Measurements from ENCODE around the gene PGM1.

PGM1 gene

DNA sequence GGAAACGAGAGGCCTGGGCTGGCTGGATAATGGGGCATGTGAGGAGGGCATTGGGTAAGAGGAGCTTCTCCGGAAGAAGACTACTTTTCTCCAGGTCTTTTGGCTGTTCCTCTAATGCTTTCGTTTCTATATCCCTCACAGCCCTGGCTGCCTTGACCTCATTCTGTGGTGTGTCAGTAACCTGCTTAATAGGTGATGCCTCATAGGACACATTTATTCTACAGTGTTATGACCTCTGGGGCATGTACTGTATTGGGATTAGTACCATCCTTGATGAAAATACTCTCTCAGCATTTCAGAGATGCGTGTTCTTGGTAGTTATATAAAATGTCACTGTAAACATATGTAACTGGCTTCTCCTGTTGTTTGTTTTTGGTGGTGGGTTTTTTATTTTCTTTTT, 40.1 kb downstream of the PGM1 start:
- DNase-seq (ENCODE audit: low read depth in 2 of 2) = no peak

DNA sequence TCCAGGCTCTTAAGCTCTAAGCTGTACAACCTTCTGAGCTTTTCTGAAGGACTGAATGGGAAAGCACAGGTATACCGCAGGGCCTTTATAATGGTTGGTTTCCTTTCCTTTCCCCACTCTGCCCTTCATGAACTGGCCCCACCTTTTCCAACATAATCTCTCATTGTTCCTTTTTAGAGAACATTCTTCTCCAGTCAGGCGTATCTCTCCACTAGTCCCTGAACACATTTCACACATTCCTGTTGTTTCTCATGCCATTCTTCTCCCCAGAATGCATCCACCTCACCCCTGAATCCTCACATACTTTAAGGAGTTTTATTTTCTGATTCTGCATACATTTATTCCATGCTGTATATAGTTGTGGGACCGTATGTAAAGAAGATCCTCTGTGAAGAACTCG, 41.3 kb downstream of the PGM1 start:
- no peak for DNase-seq (ENCODE audit: low read depth in 2 of 2)

DNA sequence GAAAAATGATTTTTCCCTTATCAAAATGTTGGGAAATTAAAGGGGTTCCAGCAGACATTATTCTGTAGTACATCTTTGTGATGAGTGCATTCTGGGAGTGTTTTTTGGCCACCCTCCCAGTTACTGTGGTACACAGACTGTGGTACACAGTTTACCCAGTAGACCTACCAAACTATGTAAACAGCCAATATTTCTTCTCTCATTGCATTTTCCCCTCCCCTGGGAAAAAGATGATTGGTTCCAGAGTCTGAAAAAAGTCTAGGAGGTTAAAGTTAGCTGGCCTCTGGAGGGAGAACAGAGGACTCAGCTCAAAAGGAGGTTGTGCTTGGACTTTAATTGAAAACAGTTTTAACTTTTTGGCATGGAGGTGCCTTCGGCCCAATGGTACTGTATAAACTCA, 42.5 kb downstream of the PGM1 start:
- DNase-seq (ENCODE audit: low read depth in 2 of 2) = no peak

DNA sequence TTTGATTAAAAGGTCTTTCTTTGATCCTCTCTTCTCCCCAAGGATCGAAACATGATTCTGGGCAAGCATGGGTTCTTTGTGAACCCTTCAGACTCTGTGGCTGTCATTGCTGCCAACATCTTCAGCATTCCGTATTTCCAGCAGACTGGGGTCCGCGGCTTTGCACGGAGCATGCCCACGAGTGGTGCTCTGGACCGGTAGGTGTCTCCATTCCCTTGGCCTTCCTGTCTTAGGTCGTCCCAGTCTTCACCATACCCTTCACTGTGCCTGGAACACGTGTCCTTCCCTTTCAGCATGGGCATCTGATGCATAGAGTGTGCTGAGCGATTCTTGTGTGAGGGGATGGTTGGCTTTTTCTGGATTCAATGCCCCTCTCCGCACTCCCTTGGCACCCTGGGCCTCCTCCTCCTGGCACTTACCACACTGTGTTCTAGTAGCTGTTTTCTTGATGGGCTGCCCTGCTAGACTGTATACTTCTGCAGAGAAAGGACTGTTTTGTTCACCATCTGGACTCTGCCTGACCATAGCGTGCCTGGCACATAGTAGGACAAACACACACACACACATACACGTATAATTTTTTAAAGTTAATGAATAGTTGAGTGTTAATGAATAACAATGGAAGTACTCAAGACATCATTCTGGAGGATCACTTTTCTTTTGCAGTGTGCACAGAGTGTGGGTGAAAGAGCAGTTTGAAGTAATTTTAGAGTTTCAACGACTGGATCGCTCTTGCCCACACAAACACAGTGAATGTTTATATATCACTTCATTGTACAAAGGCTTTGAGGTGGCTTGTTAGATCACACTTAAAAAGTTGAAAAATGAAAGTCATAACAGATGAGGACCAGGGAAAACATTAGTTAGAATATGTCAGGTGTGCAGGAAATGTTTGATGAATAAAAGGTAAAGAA, 43.2 kb downstream of the PGM1 start:
- DNase-seq (ENCODE audit: low read depth in 2 of 2) = no peak

DNA sequence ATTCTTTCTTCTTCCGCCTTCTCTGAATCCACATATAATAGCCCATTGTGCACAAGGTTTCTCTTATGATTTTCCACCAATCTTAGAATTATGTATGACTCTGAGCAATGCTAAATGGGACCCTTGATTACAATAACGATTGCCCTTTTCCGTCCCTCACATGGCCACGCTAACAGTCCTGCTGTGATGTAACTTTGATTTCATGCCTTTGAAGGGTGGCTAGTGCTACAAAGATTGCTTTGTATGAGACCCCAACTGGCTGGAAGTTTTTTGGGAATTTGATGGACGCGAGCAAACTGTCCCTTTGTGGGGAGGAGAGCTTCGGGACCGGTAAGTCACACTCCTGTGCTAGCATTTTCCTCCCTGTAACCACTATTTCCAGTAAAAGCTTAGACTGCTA, 45.3 kb downstream of the PGM1 start:
- no peak for DNase-seq (ENCODE audit: low read depth in 2 of 2)

DNA sequence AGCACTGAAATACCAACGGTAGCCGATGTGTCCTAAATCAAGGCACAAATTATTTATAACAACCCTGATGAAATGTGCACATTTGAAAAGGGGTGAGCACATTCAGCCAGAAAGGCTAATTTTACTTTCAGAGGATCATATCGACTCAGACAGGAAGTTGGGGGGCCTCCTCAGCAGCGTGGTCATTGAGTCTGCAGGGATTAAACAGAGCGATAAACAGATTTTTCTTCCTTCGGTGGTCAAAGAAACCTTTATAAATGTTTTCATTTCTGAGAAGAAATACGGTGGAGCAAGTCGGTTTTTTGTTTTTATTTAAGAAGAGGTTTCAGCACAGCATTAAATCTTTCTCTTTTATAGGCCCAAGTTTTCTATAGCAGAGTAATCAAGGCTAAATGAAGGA, 45.7 kb downstream of the PGM1 start:
- no peak for DNase-seq (ENCODE audit: low read depth in 2 of 2)

DNA sequence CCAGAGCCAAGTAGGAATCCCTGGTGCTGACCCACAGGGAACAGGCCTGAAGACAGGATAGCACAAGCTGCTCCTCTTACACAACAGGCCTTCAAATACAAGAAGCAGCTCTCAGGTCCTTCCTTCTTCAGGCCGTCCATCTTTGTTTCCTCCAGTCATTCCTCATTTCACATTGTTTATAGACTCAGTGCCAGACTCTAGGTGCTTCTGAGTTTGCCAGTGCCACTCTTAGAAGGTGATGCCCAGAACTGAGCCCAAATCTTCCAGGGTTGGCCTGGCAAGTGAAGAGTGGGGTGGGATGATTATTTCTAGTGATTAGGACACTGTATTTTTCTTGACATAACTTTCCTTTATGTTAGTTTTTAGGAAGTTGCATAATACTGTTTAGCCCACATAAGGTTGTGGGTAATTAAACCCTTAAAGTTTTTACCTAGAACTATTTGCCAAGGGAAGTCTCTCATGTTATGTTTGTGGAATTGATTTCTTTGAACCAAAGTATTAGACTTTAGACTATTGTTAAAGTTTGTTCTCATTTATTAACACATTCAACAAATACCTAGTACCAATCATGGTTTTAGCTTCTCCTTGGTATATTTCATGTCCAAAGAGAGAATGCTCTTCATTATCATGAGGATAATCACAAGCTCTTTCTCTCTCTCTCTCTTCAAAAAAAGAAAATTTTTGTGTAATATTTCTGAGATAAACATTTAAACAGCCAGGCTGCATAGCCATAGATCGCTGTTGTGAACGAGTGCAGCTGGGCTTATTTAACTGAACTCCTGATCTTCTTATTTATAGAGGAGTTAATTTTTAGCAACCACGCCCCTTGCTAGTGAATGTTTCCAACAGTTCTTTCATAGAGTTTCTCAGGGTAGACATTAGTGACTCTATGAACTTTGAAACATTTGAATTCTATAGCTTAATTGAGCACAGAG, 47.7 kb downstream of the PGM1 start:
- no peak for DNase-seq (ENCODE audit: low read depth in 2 of 2)

DNA sequence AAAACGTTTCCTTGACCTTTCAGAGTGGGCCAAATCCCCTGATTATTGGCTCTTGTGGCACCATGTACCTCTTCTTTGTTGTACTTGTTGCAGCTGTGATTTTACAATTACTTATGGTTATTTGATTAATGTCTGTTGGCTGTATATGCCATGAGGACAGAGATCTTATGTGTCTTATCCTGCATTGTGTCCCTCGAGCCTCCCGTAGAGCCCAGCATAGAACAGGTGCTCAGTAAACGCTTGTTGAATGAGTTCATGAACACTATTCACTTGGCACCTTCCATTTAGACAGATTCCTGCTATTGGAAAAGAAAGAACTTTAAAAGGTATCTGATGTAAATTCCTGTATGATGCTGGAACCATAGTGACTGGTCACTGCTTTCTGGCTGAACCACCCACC, 48.4 kb downstream of the PGM1 start:
- no peak for DNase-seq (ENCODE audit: low read depth in 2 of 2)

DNA sequence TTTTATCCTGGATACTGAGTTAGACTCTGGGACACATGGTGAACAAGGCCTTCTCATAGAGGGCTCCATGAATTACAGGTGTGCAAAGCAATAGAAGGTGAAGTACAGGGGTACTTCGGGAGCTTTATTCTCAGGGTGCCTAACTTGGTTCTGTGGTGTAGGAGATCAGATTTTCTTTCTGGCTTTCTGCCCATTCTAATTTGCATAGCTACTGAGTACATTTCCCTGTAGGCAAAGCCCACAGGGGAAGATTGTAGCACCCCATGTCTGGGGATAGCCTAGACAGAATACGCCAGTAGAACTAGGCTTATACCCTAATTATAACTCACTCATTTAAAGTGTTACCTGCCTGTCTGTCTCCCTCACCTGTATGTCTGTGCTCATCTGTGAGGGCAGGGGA, 49.7 kb downstream of the PGM1 start:
- no peak for DNase-seq (ENCODE audit: low read depth in 2 of 2)

DNA sequence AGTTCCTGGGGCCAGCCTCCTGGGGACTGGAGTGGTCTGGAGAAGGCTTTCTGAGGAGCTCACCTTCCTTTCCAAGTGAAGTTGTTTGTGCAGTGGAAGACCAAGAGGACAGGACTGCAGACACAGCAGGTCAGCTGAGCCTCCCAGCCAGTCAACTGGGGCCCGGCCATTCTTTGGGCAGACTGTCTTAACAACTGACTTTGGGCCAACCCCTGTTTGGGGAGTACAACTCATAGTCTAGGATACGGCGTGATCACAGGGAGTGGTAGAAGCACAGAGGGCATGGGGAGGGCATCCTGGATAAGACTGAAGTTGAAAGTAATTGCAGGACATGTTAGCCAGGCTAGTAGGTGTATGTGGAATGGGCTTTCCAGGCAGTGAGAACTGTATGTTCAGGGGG, 50.3 kb downstream of the PGM1 start:
- no peak for DNase-seq (ENCODE audit: low read depth in 2 of 2)

DNA sequence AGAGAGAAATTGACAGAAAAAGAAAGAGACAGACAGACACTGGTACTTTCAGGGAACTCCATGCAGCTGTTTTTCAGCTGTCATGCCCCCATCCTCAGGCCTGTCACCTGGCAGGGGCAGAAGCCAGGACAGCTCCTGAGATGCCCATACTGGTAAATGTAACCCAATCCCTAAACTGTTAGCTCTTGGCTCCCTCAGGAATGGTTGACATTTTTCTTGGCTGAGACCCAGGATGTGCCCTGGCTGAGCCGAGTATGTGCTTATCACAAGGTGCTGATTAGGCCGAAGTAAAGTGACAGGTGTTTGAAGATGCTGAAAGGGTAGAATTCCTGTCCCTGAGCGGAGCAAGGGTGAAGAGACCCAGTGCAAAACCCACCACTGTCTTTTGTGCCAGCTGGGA, 50.7 kb downstream of the PGM1 start:
- no peak for DNase-seq (ENCODE audit: low read depth in 2 of 2)

DNA sequence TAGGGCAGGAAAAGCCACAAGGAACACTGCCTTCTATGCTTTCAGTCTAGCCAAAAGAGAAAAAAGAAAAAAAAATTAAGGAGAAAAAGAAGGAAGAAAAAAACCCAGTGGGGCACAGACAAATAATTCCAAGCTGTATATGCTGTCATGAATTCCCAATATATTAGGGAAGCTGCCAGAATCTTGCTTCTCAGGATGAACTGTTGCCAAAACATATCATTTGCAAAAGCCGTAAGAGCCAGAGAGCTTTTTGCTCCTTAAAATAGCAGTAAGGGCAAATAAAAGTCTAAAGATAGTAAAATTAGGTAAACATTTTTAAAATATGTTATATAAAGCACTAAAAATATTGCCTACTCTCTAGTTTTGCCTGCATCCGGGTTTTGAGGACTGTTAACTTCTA, 52.1 kb downstream of the PGM1 start:
- DNase-seq (ENCODE audit: low read depth in 2 of 2) = no peak

DNA sequence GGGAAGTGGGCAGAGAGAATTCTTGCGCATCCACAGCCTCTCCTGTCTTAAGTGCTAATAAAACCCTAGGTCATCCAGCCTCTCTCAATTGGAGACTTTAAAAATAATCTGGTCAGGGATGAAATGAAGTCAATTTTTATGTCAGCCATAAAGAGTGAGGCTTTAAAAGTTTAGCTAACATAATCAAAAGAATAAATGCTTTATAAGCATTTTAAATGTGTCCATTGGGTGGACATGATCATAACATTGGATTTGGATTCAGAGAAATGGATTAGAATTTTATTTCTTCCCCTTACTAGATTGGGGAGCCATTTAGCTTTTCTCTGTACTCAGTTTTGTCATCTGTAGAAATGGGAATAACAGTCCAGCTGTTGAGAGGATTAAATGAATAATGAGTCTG, 55.5 kb downstream of the PGM1 start:
- DNase-seq (ENCODE audit: low read depth in 2 of 2) = no peak

DNA sequence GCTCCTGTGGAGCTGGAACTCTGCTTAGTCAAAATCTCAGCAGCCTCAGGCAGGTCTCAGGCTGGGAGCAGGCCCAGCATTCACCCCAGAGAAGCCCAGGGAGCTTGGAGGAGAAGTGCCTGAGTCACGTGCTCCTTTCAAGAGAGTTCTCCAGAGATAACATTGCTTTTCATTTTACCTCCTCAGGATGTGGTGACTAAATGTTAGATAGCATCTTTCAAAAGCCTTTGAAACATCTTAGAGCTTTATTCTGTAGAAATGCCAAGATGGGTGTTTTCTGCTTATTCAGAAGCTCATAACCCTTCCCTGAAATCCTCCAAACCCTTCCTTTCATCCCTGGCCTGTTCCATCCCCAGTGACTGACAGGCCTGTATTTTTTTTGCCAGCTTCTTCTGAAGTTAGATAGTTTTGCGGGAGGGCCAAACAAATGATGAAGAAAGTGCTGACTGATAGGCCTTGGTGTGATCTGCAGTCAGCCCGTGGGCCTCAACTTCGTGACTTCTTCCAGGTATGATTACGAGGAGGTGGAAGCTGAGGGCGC, 58.0 kb downstream of the PGM1 start:
- DNase-seq (ENCODE audit: low read depth in 2 of 2) = no peak

DNA sequence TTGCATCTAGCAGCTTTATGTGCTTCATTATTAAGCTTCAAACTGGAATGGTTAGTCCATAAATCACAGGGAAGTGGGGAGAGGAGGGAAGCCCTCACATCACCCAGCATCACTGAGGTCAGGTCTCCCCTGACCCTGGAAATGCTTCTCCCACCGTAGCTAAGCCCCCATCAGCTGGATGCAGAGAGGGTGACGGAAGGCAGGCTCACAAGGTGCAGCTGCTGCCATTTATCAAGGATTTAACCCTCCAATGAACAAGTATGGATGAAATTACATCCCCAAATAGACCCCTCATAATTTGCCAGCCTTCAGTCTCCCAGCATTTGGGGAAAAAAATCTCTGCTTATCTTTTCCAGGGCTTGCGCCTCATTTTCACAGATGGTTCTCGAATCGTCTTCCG, 60.8 kb downstream of the PGM1 start:
- DNase-seq (ENCODE audit: low read depth in 2 of 2) = no peak

DNA sequence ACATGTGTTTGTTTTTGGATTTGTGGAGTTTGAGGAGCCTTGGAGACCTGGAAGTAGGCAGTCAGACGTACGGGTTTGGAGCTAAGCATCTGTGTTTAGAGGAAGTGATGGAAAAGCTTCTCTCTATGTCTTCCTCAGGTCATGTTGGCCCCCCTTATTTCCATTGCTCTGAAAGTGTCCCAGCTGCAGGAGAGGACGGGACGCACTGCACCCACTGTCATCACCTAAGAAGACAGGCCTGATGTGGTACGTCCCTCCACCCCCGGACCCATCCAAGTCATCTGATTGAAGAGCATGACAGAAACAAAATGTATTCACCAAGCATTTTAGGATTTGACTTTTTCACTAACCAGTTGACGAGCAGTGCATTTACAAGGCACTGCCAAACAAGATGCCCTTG, 66.2 kb downstream of the PGM1 start:
- no peak for DNase-seq (ENCODE audit: low read depth in 2 of 2)

DNA sequence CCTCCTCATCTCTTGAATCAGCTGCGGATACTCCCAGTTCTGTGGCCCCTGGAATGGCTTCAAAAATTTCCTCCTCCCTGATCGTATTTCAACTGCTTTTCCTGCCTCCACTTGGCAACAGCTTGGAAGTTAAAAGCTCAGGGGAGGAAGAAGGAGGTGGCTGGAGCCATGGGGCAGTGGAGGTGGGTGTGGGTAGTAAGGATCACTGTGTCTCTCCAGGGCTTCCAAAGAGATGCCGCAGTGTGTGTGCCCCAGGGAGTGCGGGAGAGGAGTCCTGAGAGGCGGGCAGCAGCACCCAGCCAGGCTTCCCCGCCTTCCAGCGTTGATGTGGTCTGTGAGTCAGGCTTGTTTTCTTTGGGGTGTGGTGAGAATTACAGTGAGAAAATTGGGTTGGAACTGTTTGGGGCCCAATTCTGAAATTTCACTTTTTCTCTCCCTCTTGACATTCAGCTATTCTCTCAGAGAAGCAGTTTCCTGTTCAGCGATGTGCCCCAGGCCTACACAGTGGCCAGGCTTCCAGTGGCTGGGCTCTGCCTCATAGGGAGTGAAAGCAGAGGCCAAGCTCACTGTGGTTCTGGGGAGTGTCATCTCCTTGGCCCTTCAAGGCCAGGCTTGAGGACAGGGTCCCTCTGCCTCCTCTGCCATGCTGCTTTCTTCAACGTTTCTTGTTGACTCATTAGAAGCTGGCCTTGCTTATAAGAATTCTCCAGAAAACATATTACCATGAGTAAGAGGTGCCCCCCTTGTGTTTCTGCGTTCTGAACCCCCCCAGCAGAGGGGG, 69.0 kb downstream of the PGM1 start:
- DNase-seq (ENCODE audit: low read depth in 2 of 2) = no peak

DNA sequence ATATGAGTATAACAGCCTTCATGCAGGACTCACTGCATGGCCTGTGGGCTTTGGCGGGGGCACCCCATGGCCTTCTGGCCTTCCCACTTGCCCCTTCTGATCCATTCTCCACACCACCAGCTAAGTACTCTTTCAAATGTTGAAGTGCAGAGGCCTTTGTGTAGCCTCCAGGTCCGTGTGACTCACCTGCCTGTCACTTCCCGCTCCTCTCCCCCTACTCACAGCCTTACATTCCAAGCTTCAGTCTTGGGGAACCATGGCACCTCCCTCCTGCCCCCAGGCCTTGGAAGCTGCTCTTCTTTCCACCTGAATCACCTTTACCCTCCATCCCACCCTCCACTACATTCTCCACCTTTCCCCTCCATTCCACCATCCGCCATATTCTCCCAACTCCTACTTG, 69.6 kb downstream of the PGM1 start:
- DNase-seq (ENCODE audit: low read depth in 2 of 2) = no peak

DNA sequence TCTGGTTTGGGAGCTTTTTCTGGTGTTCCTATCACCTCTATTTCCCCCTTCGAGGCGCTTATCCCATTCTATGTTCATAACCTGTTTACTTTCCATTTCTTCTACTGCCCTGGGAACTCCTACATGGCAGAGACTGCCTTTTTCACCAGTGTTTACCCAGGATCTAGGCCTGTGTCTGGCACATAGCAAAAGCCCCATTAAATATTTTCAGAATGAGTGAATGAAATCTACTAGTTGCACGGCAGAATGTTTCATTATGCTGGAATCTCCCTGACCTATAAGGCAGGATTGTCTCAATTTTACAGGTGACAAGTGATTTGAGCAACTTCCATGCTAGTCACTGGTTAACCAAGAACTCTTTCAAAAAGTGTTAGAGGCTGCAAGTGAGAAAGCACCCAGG, 70.1 kb downstream of the PGM1 start:
- no peak for DNase-seq (ENCODE audit: low read depth in 2 of 2)

DNA sequence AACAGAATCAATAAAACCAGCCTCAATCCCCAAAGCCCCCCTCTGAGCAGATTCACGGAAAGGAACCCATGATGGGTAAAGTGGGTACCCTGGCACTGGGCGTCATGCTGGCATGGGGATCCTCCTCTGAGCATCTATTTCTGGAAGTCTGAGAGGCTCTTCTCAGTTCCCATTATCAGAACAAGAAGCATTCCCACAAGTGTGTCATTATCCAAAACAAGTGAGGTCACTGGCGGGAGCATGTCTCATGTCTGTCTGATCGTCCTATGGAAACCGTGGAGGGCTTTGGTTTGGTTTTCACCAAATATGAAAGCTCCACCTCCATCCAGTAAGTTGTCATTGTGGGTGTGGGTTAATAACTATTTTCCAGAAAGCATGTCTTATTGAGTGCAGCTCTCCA, 70.7 kb downstream of the PGM1 start:
- no peak for DNase-seq (ENCODE audit: low read depth in 2 of 2)

DNA sequence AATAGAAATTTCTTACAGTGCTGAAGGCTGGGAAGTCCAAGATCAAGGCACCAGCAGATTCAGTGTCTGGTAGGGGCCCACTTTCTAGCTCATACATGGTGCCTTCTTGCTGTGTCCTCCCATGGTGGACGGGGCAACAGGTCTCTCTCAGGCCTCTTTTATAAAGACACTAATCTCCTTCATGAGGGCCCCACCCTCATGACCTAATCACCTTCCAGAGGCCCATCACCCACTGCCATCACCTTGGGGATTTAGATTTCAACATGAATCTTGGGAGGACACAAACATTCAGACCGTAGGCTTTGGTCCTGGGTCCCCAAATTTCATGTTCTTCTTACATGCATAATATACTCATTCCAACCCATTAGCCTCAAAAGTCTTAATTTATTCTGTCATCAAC, 71.5 kb downstream of the PGM1 start:
- DNase-seq (ENCODE audit: low read depth in 2 of 2) = no peak

DNA sequence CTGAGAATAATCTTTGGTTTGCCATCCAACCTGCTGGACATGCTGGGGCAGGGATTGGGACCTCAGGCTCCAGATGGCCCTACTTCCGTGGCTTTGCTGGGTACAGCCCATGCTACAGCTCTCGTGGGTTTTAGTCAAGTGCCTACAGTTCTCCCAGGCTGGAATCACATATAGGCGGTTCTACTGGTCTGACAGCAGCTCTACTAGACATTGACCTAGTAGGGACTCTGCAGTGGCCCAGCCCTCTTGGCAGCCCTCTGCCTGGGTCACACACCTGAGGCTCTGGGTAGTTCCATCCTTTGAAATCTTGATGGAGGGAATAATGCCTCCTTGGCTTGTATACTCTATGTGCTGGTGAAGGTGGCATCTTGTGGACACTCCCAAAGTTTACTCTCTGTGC, 72.2 kb downstream of the PGM1 start:
- DNase-seq (ENCODE audit: low read depth in 2 of 2) = no peak

All from stimulated activated CD4-positive, alpha-beta T cell treated with anti-CD3 and anti-CD28 coated beads, Interleukin-1b, Interleukin-23, amount 100 ng/mL, for 4 hours (primary cell).